Breast epithelium (tissue), 3 donors: ENCODE results near the gene DLD.

ENCODE experiments used
- CTCF ChIP-seq, 3 donors: fragments of 450-650 bp; IDR thresholded peaks; one replicate each; pipeline ENCODE4 v1.5.1; 2016 to 2017; ENCODE audit warnings: antibody characterized with exemption in 3 of 3, mild to moderate bottlenecking in 3 of 3, moderate library complexity in 3 of 3
- POLR2AphosphoS5 ChIP-seq, 3 donors: sonication (generic); formaldehyde crosslinking; IDR thresholded peaks; one replicate each; pipeline ENCODE4 v1.6.1; 2017; ENCODE audit warnings: antibody characterized with exemption in 3 of 3

GRCh38 chr7:107944411-107945169 is 53.6 kb downstream of the DLD start:
- no peak for TF ChIP-seq CTCF (IDR thresholded peaks at IDR 0.05)
- no peak for TF ChIP-seq POLR2AphosphoS5 (IDR thresholded peaks at IDR 0.05)
